Mononuclear cell (primary cell): ENCODE measurements around the gene EARS2. TPM values are rescaled to one million over a fixed set of nuclear protein-coding genes. Genes with fewer than 3 reads are reported as not detected.
A peak's percentile ranks its signal among the peaks of the same experiment; 100 is the strongest.
"Not testable (repeated sequence)": the region's sequence is repeated elsewhere in the genome, so short reads cannot be mapped to it uniquely, and the experiment has no call there.

ENCODE experiments used
- H3K27me3 ChIP-seq: 2 replicates; pipeline ENCODE4 v1.6.0; 2011; ENCODE audit warnings: low read length, control low read depth; ENCODE audit not compliant: insufficient read depth
- H3K4me1 ChIP-seq: 2 replicates; pipeline ENCODE4 v1.5.1; 2011; ENCODE audit warnings: mild to moderate bottlenecking, low read length, control low read depth; ENCODE audit not compliant: insufficient read depth
- H3K4me3 ChIP-seq: 2 replicates; pipeline ENCODE4 v1.5.1; 2011; ENCODE audit warnings: mild to moderate bottlenecking, low read length, moderate library complexity
- H3K9me3 ChIP-seq: 2 replicates; pipeline ENCODE4 v1.5.1; 2011; ENCODE audit warnings: low read depth, mild to moderate bottlenecking, control low read depth, low read length
- total RNA-seq: library from RNA; depleted of rRNA; stranded (reverse); fragments of >200 nt; gene quantifications from one replicate; pipeline ENCODE4 v1.2.3, GENCODE V29; 2012

Gene EARS2
- 9.1 TPM for total RNA-seq

- no peaks in the 10 kb centered on the region for H3K27me3 ChIP-seq
- H3K9me3 ChIP-seq, result no peaks in the 10 kb centered on the region
- peak within 1 kb of the TSS; percentile 78 for H3K4me3 ChIP-seq
- peaks cover 27% of the 10 kb centered on the region for H3K4me1 ChIP-seq
Measured at GRCh38 chr16:23556881-23557778, at the start of gene EARS2, which contains the start of gene UBFD1. Gene EARS2 (minus strand): TSS chr16:23557350. CDS start chr16:23557343, 7 bp downstream. Gene UBFD1 (plus strand): TSS chr16:23557727. CDS start chr16:23557743, 16 bp downstream.

- H3K27me3 ChIP-seq, result no peaks in the 10 kb centered on the region
- H3K4me3 ChIP-seq, result no peak overlapping the region
- H3K4me1 ChIP-seq, result peaks cover 22% of the 10 kb centered on the region
- no peaks in the 10 kb centered on the region for H3K9me3 ChIP-seq
Measured at GRCh38 chr16:23597003-23597756, 40.0 kb upstream of the EARS2 start.

GRCh38 chr16:23595951-23596720, 39.0 kb upstream of the EARS2 start, which contains the start of gene NDUFAB1:
Gene NDUFAB1 (minus strand): TSS chr16:23596316. CDS start chr16:23596290, 26 bp downstream.
- Histone ChIP-seq H3K4me3 (peak within 1 kb of the TSS; percentile 87), H3K4me1 (peaks cover 22% of the 10 kb centered on the region), H3K9me3 (no peaks in the 10 kb centered on the region), H3K27me3 (no peaks in the 10 kb centered on the region)

GRCh38 chr16:23595246-23595950, 38.2 kb upstream of the EARS2 start:
- Histone ChIP-seq H3K9me3 (no peaks in the 10 kb centered on the region), H3K4me1 (peaks cover 22% of the 10 kb centered on the region), H3K27me3 (no peaks in the 10 kb centered on the region), H3K4me3 (peak overlapping the region; percentile 87)

- H3K4me1 ChIP-seq, result peaks cover 22% of the 10 kb centered on the region
- H3K27me3 ChIP-seq, result no peaks in the 10 kb centered on the region
Measured at GRCh38 chr16:23594186-23594585, 37.0 kb upstream of the EARS2 start.

GRCh38 chr16:23590181-23590580, 33.0 kb upstream of the EARS2 start:
- Histone ChIP-seq H3K4me3 (no peak overlapping the region), H3K27me3 (no peaks in the 10 kb centered on the region), H3K9me3 (no peaks in the 10 kb centered on the region), H3K4me1 (peaks cover 12% of the 10 kb centered on the region)

More at GRCh38 chr16:23594186-23594585, 37.0 kb upstream of the EARS2 start:
- H3K9me3 ChIP-seq, result no peaks in the 10 kb centered on the region
- H3K4me3 ChIP-seq, result no peak overlapping the region

GRCh38 chr16:23587726-23588125, 30.6 kb upstream of the EARS2 start:
- Histone ChIP-seq H3K27me3 (no peaks in the 10 kb centered on the region), H3K9me3 (no peaks in the 10 kb centered on the region), H3K4me1 (no peaks in the 10 kb centered on the region), H3K4me3 (no peak overlapping the region)

- H3K9me3 ChIP-seq, result no peaks in the 10 kb centered on the region
- H3K27me3 ChIP-seq, result no peaks in the 10 kb centered on the region
- no peak overlapping the region for H3K4me3 ChIP-seq
- H3K4me1 ChIP-seq, result no peaks in the 10 kb centered on the region
Measured at GRCh38 chr16:23584186-23585076, 27.3 kb upstream of the EARS2 start.

- not testable (repeated sequence) for H3K9me3 ChIP-seq, H3K4me3 ChIP-seq, H3K27me3 ChIP-seq, H3K4me1 ChIP-seq
Measured at GRCh38 chr16:23583271-23583670, 26.1 kb upstream of the EARS2 start.

GRCh38 chr16:23581764-23582163, 24.6 kb upstream of the EARS2 start:
- no peaks in the 10 kb centered on the region for H3K9me3 ChIP-seq
- no peak overlapping the region for H3K4me3 ChIP-seq
- H3K27me3 ChIP-seq, result no peaks in the 10 kb centered on the region
- peaks cover 4% of the 10 kb centered on the region for H3K4me1 ChIP-seq

GRCh38 chr16:23580391-23580790, 23.2 kb upstream of the EARS2 start:
- H3K27me3 ChIP-seq, result no peaks in the 10 kb centered on the region
- no peaks in the 10 kb centered on the region for H3K9me3 ChIP-seq
- H3K4me3 ChIP-seq, result no peak overlapping the region
- peaks cover 4% of the 10 kb centered on the region for H3K4me1 ChIP-seq

GRCh38 chr16:23579371-23579770, 22.2 kb upstream of the EARS2 start:
- Histone ChIP-seq H3K27me3 (no peaks in the 10 kb centered on the region), H3K4me1 (peaks cover 4% of the 10 kb centered on the region), H3K4me3 (no peak overlapping the region), H3K9me3 (no peaks in the 10 kb centered on the region)

GRCh38 chr16:23578101-23578830, 21.1 kb upstream of the EARS2 start:
- Histone ChIP-seq H3K9me3 (no peaks in the 10 kb centered on the region), H3K4me3 (no peak overlapping the region), H3K27me3 (no peaks in the 10 kb centered on the region)

More at GRCh38 chr16:23578101-23578830, 21.1 kb upstream of the EARS2 start:
- H3K4me1 ChIP-seq, result peaks cover 4% of the 10 kb centered on the region
